GM12801 (cell line): ENCODE data around the gene NBEA.

ENCODE experiments used
- TF ChIP-seq, protein P1 (sequence below): IDR thresholded peaks from one replicate; pipeline ENCODE4 v1.5.1; 2011; ENCODE audit warnings: control low read depth; ENCODE audit not compliant: insufficient read length; ENCODE audit errors: extremely low read depth

NBEA gene

DNA sequence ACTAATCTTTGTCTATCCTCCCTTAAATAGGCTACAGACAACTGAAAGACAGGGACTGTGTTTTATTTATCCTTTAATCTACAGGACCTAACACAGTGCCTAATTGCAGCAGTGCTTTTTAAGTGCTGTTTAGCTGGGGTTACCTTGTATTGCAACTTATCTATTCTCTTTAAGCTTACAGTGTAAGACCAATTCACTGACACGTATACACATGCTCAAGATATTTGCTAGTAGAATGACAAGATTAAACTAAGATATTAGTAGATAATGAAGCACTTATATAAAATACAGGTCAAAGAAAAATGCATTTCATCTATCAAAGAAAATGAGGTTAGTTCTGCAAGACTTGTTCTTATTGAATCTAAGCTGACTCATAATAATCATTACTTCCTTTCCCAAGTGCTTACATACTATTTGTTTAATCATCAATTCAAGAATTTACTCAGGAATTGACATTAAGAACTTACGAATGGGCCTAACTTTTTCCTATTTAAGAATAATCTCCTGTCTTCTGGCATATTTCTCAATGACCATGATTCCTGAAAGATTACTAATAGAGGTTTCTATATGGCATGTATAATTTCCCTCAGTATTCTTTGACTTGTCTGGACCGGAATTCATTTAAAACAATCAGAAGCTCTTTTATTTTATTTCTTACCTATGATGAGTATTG, 610.2 kb downstream of the NBEA start:
- TF ChIP-seq, protein P1, sequence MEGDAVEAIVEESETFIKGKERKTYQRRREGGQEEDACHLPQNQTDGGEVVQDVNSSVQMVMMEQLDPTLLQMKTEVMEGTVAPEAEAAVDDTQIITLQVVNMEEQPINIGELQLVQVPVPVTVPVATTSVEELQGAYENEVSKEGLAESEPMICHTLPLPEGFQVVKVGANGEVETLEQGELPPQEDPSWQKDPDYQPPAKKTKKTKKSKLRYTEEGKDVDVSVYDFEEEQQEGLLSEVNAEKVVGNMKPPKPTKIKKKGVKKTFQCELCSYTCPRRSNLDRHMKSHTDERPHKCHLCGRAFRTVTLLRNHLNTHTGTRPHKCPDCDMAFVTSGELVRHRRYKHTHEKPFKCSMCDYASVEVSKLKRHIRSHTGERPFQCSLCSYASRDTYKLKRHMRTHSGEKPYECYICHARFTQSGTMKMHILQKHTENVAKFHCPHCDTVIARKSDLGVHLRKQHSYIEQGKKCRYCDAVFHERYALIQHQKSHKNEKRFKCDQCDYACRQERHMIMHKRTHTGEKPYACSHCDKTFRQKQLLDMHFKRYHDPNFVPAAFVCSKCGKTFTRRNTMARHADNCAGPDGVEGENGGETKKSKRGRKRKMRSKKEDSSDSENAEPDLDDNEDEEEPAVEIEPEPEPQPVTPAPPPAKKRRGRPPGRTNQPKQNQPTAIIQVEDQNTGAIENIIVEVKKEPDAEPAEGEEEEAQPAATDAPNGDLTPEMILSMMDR, result no peak

DNA sequence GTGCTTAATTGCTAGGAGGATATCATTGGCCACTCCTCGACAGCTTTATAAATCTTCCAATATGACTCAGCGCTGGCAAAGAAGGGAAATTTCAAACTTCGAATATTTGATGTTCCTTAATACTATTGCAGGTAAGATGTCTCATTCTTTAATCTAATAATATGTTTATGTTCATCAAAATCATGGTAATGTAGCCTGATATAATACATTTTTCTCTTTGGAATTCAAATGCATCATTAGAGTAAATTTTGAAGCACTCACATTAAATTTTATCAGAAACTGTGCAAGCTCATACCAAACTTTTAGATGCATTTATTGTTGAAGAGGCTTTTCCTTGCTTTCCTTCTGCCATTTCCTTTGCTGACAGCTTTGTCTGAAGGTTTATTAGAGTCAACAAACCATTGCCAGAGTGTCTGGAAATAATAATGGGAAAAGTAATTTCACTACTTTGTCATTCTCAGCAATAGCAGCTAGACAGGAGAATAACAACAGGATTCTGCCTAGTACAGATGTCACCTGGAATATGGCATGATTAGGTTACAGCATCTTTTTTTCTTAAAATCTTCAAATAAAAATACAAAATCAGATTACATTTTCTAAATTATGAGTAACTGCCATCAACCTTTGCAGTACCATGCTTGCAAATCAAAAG, 613.0 kb downstream of the NBEA start:
- TF ChIP-seq, protein P1, result no peak

DNA sequence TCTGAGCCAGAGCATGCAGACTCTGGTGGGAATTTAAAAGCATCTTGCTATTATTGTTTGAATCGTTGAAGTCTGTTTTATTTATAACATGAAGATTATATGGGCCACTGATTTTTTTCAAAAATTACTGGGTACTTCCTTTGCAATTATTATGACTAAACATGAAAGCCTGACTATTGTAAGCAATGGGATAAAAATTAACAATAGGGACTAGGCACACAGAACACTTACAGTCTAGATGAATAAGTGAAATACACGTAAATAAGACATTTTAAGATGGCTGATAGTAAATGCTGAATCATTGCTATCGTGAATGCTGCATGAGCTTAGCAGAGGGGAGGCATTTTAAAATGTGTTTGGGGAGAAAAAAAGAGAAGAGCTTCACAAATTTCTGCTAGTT, 615.4 kb downstream of the NBEA start:
- TF ChIP-seq, protein P1, result no peak

DNA sequence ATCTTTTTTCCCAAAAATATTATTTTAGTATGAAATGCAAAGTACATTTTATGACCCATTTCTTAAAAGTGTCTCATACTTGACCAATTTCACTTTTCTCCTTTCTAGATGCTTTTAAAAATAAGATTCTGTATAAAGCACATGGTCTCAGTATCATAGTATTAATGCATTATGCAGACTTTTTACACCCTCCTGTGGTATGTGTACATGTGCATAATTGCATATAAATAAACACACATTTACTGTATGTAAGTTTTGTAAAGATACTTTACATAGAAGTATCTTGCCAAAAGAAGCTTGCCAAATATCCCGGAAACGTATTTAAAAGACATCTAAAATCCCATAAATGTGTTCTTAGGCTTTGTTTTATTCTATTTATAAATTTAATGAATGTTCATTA, 619.5 kb downstream of the NBEA start:
- TF ChIP-seq, protein P1, result no peak

DNA sequence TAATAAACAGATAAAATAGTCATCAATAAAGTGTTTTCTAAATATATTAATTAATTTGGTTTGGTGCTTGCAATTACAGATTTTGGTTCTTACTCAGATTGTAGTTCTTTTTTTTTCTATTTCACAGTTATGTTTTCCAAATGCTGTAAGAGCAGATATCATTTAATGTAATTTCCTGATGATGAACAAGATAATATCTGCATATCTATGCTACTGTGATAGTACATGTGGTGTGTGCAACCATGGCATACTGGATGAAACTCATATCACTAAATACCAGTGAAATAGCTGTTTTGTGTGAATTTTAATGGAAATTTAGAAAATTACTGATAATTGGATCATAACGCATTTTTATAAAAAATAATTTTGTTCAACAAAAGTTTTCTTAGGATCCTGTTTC, 623.2 kb downstream of the NBEA start:
- TF ChIP-seq, protein P1, result no peak

DNA sequence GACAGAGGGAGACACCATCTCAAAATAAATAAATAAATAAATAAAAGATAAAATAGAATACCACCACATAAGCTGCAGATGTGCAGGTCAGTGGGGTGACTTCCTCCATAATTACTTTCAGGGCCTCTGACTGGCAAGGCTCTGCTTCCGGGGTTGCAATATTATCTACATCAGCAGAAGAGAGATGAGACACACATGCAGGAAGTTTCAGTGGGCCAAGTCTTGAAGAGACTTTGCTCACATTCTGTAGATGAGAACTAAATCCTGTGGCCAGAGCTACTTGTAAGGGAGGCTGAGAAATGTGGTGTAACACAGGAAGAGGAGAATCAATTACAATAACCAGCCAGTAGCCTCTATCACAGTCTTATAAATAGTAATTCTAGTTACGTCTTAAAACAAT, 624.3 kb downstream of the NBEA start:
- TF ChIP-seq, protein P1, result no peak

DNA sequence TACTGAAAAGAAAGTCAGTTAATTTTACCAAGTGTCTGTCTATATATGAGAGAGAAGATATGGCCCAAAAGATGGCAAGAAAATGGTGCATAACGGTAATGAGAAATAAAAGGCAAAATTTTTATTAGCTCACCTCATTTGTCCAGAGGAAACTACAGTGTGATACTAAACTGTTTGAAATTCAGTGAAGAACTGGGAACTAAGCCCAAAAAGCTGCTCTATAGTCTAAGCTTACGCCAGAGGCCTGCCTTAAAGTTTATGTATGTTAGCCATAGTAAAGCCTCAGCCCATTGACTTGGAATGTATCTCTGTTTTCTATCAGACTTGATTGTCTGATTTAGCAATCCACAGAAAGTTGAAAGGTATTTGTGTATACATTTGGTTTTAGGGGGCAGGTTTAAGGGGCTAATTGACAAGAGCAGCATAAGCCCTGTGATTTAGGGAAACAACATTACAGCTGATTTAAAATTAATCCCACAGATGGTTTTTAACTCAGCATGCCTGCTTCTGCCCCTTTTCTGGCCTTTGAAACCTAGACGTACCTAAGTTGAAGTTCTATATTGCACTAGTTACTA, 625.4 kb downstream of the NBEA start:
- TF ChIP-seq, protein P1, result no peak
